BJ (cell line): Measurements from ENCODE around the gene ASMTL. TPM values are rescaled to one million over a fixed set of nuclear protein-coding genes. Genes with fewer than 3 reads are reported as not detected.

Experiments used
- CTCF ChIA-PET: fragments of 350-600 bp; formaldehyde crosslinking; extraction: SDS; loops from one replicate; lab custom pipeline; 2021; ENCODE audit warnings: antibody characterized with exemption, inconsistent platforms; lab: Yijun Ruan, JAX
- POLR2A ChIA-PET: fragments of 300-600 bp; sonication (Branson Sonifier 250); formaldehyde crosslinking; extraction: SDS; loops from one replicate; lab custom pipeline; 2021; ENCODE audit warnings: antibody characterized with exemption; lab: Charles Lee
- DNase-seq: peaks from one replicate; pipeline ENCODE4 v3.0.0-alpha.2; 2011; ENCODE audit warnings: low read depth
- H3K27me3 ChIP-seq: 2 replicates; pipeline ENCODE4 v1.6.0; 2011; ENCODE audit warnings: low read length; ENCODE audit not compliant: control insufficient read depth, insufficient read depth
- H3K36me3 ChIP-seq: 2 replicates; pipeline ENCODE4 v1.5.1; 2011; ENCODE audit warnings: low read length; ENCODE audit not compliant: control insufficient read depth, insufficient read depth
- H3K4me3 ChIP-seq: 2 replicates; pipeline ENCODE4 v1.5.1; 2011; ENCODE audit warnings: low read depth, mild to moderate bottlenecking, control low read depth, low read length
- CTCF ChIP-seq: IDR thresholded peaks from 2 replicates; pipeline ENCODE4 v1.5.1; 2011; ENCODE audit warnings: low read depth, mild to moderate bottlenecking, control low read depth, inconsistent platforms, low read length, moderate library complexity; ENCODE audit not compliant: insufficient read depth
- polyA plus RNA-seq: library from polyadenylated mRNA; depleted of rRNA; stranded (reverse); fragments of >200 nt; gene quantifications from 2 replicates; pipeline ENCODE4 v1.2.3, GENCODE V29; 2011

Gene ASMTL
- polyA plus RNA-seq, 1 experiment = 33.7 TPM

- Histone ChIP-seq H3K27me3 (no peaks in the 10 kb centered on the region), H3K4me3 (no peak overlapping the region), H3K36me3 (0 out of 2 replicates have a peak, but pooled peaks cover 2% of the 10 kb centered on the region)
- no peak for TF ChIP-seq CTCF
- ChIA-PET CTCF (no interaction called here), POLR2A (no interaction called here)
- no peak for DNase-seq
These were observed 93.2 kb downstream of the ASMTL start for GRCh38 chrX:1359477-1359873.

- CTCF ChIA-PET = no interaction called here
- H3K36me3 ChIP-seq = 0 out of 2 replicates have a peak, but pooled peaks cover 2% of the 10 kb centered on the region
- POLR2A ChIA-PET = no interaction called here
- no peak for TF ChIP-seq CTCF
- no peaks in the 10 kb centered on the region for H3K27me3 ChIP-seq
- no peak for DNase-seq
- no peak overlapping the region for H3K4me3 ChIP-seq
These were observed 93.8 kb downstream of the ASMTL start for GRCh38 chrX:1358793-1359476.

- CTCF ChIA-PET = no interaction called here
- H3K36me3 ChIP-seq = 0 out of 2 replicates have a peak, but pooled peaks cover 2% of the 10 kb centered on the region
- no peak for TF ChIP-seq CTCF
- no peak overlapping the region for H3K4me3 ChIP-seq
- H3K27me3 ChIP-seq = no peaks in the 10 kb centered on the region
- POLR2A ChIA-PET = no interaction called here
- no peak for DNase-seq
These were observed 94.7 kb downstream of the ASMTL start for GRCh38 chrX:1357993-1358392.

- DNase-seq = no peak
- ChIA-PET CTCF (no interaction called here), POLR2A (no interaction called here)
- no peak for TF ChIP-seq CTCF
- H3K36me3 ChIP-seq = 0 out of 2 replicates have a peak, but pooled peaks cover 2% of the 10 kb centered on the region
- no peak overlapping the region for H3K4me3 ChIP-seq
- H3K27me3 ChIP-seq = no peaks in the 10 kb centered on the region
These were observed 97.3 kb downstream of the ASMTL start for GRCh38 chrX:1355131-1356046.
